ENCODE data around the gene MACROD2. TPM values are rescaled to one million over a fixed set of nuclear protein-coding genes. Genes with fewer than 3 reads are reported as not detected.

MACROD2 gene
- total RNA-seq, 4 donors from 2014 or later: 2.9 to 11.3 (median 8.0) TPM

DNA sequence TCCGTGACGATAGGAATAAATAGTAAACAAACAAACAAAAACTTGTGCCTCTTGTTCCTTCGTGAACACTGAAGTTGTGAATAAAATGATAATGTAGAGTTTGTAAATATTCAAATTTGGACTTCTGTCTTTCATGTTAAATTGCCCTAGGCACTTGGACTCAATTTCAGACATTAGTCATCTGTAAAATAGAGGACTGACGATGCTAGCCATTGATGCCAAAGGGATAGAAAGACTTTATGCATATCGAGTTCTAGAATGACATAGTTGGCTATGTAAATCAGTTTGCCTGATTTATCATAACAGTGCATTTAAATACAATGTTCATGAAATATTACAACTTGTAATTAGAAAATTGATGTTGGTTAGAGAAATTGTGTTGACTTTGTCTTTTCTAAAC, 388.0 kb downstream of the MACROD2 start:
- no peak for TF ChIP-seq CTCF (IDR thresholded peaks at IDR 0.05; ENCODE audit: low read depth)

GRCh38 chr20:14384416-14385175, 389.3 kb downstream of the MACROD2 start:
- TF ChIP-seq CTCF (IDR thresholded peaks at IDR 0.05; ENCODE audit: low read depth): no peak

DNA sequence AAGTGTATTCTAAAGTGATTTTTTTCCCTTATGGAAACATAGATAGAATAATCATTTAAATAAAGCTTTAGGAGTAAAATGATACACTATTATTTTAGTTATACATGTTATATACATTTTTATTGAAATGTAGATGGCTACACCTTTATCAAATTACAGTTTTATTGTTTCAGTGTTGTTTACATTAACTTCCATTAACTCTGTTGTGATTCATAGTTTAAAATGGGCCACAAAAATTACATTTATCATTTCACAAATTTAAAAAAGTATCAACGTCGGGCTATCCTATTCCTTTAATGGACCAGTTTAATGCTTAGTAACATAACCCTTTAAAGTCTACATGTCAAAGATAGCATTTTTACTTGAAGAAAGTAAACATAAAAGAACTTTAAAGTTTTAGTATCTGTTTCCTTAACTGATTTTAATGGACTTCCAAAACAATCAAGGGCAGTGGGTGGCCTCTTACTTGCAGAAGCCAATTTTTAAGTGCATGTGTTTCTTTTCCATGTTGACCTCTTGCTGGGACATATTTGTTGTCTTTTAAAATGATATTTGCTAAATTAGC, 389.9 kb downstream of the MACROD2 start:
- TF ChIP-seq CTCF (IDR thresholded peaks at IDR 0.05; ENCODE audit: low read depth): no peak

DNA sequence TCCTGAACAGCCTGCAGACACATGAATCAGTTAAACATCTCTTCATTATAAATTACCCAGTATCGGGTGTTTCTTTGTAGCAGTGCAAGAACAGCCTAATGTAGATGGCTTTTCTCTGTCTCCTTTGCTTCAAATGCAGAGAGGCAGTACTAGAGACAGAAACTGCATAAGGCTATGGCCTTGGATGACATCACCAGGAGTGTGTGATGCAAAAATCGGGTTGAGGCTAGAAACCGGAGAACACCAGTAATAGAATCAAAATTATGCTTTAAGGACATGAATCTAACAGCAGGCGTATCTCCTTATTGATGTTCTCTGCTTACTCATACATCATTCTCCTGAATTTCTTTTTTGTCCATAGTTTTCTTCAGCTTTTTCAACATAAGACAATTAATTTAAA, 391.4 kb downstream of the MACROD2 start:
- no peak for TF ChIP-seq CTCF (IDR thresholded peaks at IDR 0.05; ENCODE audit: low read depth)

DNA sequence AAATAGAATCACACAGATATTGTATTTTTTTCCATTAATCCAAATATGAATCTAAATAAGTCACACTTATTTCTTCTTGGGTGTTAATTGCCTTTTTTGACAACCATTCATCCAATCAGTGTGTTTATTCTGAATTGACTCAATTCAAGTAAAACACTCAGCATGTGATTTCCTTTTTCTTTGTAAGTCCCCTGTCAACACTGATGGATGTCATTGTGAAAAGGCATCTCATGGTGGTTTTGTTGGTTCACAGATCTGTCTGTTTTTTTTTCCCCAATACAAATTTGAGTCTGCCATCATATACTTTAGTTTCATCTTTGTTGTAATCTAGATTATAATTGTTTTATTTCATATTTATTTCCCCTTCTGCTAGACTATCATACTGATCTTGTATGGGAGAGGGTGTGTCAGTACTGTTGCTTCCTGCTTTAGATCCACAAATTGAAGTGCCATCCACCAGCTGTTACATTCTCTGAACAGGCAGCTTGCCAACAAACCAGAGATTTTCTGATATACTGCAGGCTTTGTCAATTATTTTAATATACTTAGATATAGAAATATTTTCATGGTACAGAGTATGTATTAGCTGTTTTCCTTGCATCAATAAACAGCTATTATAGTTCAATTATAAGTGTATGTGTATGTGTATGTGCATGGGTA, 406.3 kb downstream of the MACROD2 start:
- no peak for TF ChIP-seq CTCF (IDR thresholded peaks at IDR 0.05; ENCODE audit: low read depth)

GRCh38 chr20:14404515-14404914, 409.2 kb downstream of the MACROD2 start:
- TF ChIP-seq CTCF (IDR thresholded peaks at IDR 0.05; ENCODE audit: low read depth): no peak

DNA sequence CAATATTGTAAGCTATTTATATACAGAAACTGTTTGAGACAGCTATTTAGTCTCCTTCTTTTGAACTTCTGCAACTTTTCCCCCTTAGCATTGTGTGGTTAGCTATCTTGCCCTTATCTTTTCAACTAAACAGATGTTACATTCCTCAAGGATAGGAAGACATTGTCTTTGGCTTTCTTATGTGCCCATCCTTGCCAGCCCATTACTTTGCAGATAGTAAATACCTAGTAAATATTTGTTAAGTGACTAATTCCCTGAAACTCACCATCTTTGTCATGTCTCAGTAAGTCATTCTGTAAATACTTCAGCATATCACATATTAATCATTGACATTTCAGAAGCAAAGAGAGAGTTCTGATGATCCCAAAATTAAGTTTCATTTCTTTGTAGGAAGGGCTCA, 411.2 kb downstream of the MACROD2 start:
- no peak for TF ChIP-seq CTCF (IDR thresholded peaks at IDR 0.05; ENCODE audit: low read depth)

All from subcutaneous adipose tissue (tissue), 4 donors.